Neural progenitor cell (in vitro differentiated cells): ENCODE results near the gene BPIFB4. TPM values are rescaled to one million over a fixed set of nuclear protein-coding genes. Genes with fewer than 3 reads are reported as not detected.

Source experiments
- DNase-seq: peaks from one replicate; pipeline ENCODE4 v3.0.0-alpha.2; 2016; ENCODE audit warnings: low spot score
- H2AFZ ChIP-seq: fragments of 200-600 bp; sonication (generic); replicated peaks from 2 replicates; pipeline ENCODE4 v1.6.1; 2016; ENCODE audit warnings: antibody characterized with exemption
- H3F3A ChIP-seq: fragments of 200-600 bp; sonication (generic); 2 replicates; pipeline ENCODE4 v1.6.1; 2016; ENCODE audit warnings: antibody characterized with exemption, low read depth
- H3K27ac ChIP-seq: fragments of 200-600 bp; sonication (generic); 2 replicates; pipeline ENCODE4 v1.5.1; 2016; ENCODE audit warnings: mild to moderate bottlenecking
- H3K27me3 ChIP-seq: fragments of 200-600 bp; sonication (generic); 2 replicates; pipeline ENCODE4 v1.6.1; 2016; ENCODE audit warnings: mild to moderate bottlenecking, moderate library complexity
- H3K36me3 ChIP-seq: fragments of 200-600 bp; sonication (generic); 2 replicates; pipeline ENCODE4 v1.5.1; 2016
- H3K4me1 ChIP-seq: fragments of 200-600 bp; sonication (generic); 2 replicates; pipeline ENCODE4 v1.6.1; 2016; ENCODE audit warnings: mixed run types
- H3K4me2 ChIP-seq: fragments of 200-600 bp; sonication (generic); 2 replicates; pipeline ENCODE4 v1.6.1; 2016
- H3K4me3 ChIP-seq: fragments of 200-600 bp; sonication (generic); 2 replicates; pipeline ENCODE4 v1.5.1; 2016
- H3K79me2 ChIP-seq: fragments of 200-600 bp; sonication (generic); 2 replicates; pipeline ENCODE4 v1.6.1; 2016; ENCODE audit warnings: low read depth
- H3K9ac ChIP-seq: fragments of 200-600 bp; sonication (generic); 2 replicates; pipeline ENCODE4 v1.6.1; 2016
- H3K9me3 ChIP-seq: fragments of 200-600 bp; sonication (generic); 2 replicates; pipeline ENCODE4 v1.5.1; 2016; ENCODE audit warnings: low read depth
- H4K20me1 ChIP-seq: fragments of 200-600 bp; sonication (generic); 2 replicates; pipeline ENCODE4 v1.6.1; 2016; ENCODE audit warnings: low read depth
- H3K27ac Mint-ChIP-seq: 3 replicates; pipeline ENCODE4 v1.8.0; 2021; ENCODE audit warnings: mixed read lengths
- H3K27me3 Mint-ChIP-seq: 2 replicates; pipeline ENCODE4 v1.8.0; 2022; ENCODE audit warnings: low read depth, mild to moderate bottlenecking, inconsistent platforms, moderate library complexity, mixed read lengths; ENCODE audit not compliant: insufficient read depth
- H3K36me3 Mint-ChIP-seq: 3 replicates; pipeline ENCODE4 v1.8.0; 2021; ENCODE audit warnings: mixed read lengths
- H3K4me1 Mint-ChIP-seq: 3 replicates; pipeline ENCODE4 v1.8.0; 2021; ENCODE audit warnings: mixed read lengths
- H3K4me3 Mint-ChIP-seq: 3 replicates; pipeline ENCODE4 v1.8.0; 2021; ENCODE audit warnings: mild to moderate bottlenecking, moderate library complexity, mixed read lengths
- H3K9me3 Mint-ChIP-seq: 3 replicates; pipeline ENCODE4 v1.8.0; 2020; ENCODE audit warnings: mixed read lengths
- EZH2 ChIP-seq: fragments of 200-600 bp; sonication (generic); IDR thresholded peaks from 2 replicates; pipeline ENCODE4 v1.6.1; 2017; ENCODE audit warnings: antibody characterized with exemption, mild to moderate bottlenecking, moderate library complexity
- EZH2phosphoT487 ChIP-seq: fragments of 200-600 bp; sonication (generic); IDR thresholded peaks from 2 replicates; pipeline ENCODE4 v1.6.1; 2017; ENCODE audit warnings: antibody characterized with exemption
- total RNA-seq: library from RNA; depleted of rRNA; stranded (reverse); fragments of >200 nt; gene quantifications from 2 replicates; pipeline ENCODE4 v1.2.3, GENCODE V29; 2015; ENCODE audit warnings: low replicate concordance
- TF ChIP-seq, protein P1 (sequence below): fragments of 200-600 bp; sonication (generic); IDR thresholded peaks from 2 replicates; pipeline ENCODE4 v1.5.1; 2017; ENCODE audit warnings: antibody characterized with exemption, mild to moderate bottlenecking

Gene BPIFB4
- total RNA-seq, 1 donor from 2014 or later, result not detected

DNA sequence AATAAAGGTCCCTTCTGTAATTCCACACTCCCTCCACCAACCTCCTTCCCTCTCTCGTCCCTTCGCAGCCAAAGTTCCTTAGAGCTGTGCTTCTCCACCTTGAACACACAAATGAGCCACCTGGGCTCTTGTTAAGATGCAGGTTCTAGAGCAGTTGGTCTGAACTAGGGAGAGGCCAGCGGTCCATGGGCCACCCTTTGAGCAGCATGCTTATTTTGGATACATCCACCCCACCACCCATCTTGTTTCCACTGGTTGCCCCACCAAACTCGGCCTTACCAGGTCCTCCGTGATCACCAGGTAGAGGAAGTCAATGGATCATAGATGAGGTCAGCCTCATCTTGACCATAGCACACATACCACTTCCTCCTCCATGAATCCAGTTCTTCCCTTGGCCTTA is 81.2 kb downstream of the BPIFB4 start:
- Mint-ChIP-seq H3K27me3 (peaks cover 2% of the 10 kb centered on the region), H3K27ac (no peak overlapping the region)
- no peak for DNase-seq

More for the DNA sequence above, 81.2 kb downstream of the BPIFB4 start:
- Histone ChIP-seq H3F3A (no peaks in the 10 kb centered on the region), H3K27ac (no peak overlapping the region), H2AFZ (no peak overlapping the region), H3K4me1 (no peaks in the 10 kb centered on the region), H3K27me3 (no peaks in the 10 kb centered on the region), H3K36me3 (no peaks in the 10 kb centered on the region), H3K4me2 (no peak overlapping the region), H3K79me2 (no peaks in the 10 kb centered on the region), H3K9me3 (no peaks in the 10 kb centered on the region), H3K4me3 (no peak overlapping the region), H3K9ac (no peak overlapping the region), H4K20me1 (no peaks in the 10 kb centered on the region)
- Mint-ChIP-seq H3K4me3 (no peak overlapping the region), H3K36me3 (no peaks in the 10 kb centered on the region), H3K4me1 (peaks cover 2% of the 10 kb centered on the region), H3K9me3 (no peaks in the 10 kb centered on the region)
- TF ChIP-seq EZH2phosphoT487 (no peak), EZH2 (no peak)
- TF ChIP-seq, protein P1, sequence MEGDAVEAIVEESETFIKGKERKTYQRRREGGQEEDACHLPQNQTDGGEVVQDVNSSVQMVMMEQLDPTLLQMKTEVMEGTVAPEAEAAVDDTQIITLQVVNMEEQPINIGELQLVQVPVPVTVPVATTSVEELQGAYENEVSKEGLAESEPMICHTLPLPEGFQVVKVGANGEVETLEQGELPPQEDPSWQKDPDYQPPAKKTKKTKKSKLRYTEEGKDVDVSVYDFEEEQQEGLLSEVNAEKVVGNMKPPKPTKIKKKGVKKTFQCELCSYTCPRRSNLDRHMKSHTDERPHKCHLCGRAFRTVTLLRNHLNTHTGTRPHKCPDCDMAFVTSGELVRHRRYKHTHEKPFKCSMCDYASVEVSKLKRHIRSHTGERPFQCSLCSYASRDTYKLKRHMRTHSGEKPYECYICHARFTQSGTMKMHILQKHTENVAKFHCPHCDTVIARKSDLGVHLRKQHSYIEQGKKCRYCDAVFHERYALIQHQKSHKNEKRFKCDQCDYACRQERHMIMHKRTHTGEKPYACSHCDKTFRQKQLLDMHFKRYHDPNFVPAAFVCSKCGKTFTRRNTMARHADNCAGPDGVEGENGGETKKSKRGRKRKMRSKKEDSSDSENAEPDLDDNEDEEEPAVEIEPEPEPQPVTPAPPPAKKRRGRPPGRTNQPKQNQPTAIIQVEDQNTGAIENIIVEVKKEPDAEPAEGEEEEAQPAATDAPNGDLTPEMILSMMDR, result no peak

Other genes with a start within 250 kb of the BPIFB4 start
- not detected in 2 replicates for gene EFCAB8, start 220.7 kb upstream of the BPIFB4 start, total RNA-seq
- gene SUN5, start 75.2 kb upstream of the BPIFB4 start, total RNA-seq, result not detected in 2 replicates
- gene BPIFB2, start 71.9 kb upstream of the BPIFB4 start, total RNA-seq, result not detected in 2 replicates
- gene BPIFB6, start 48.0 kb upstream of the BPIFB4 start, total RNA-seq, result not detected in 2 replicates
- not detected in 2 replicates for gene BPIFB3, start 25.7 kb upstream of the BPIFB4 start, total RNA-seq
- gene BPIFA2, start 88.5 kb downstream of the BPIFB4 start, total RNA-seq, result not detected in 2 replicates
- gene BPIFA3, start 137.7 kb downstream of the BPIFB4 start, total RNA-seq, result not detected in 2 replicates
- gene BPIFA1, start 156.4 kb downstream of the BPIFB4 start, total RNA-seq, result not detected in 2 replicates
- not detected in 2 replicates for gene BPIFB1, start 203.6 kb downstream of the BPIFB4 start, total RNA-seq